GM19238 (cell line): ENCODE results near the gene SPC24.
"Not testable (repeated sequence)": the region's sequence is repeated elsewhere in the genome, so short reads cannot be mapped to it uniquely, and the experiment has no call there.

ENCODE experiments used
- DNase-seq: peaks from one replicate; pipeline ENCODE4 v3.0.0; 2011; ENCODE audit warnings: low spot score; ENCODE audit not compliant: insufficient read length

Gene SPC24

DNA sequence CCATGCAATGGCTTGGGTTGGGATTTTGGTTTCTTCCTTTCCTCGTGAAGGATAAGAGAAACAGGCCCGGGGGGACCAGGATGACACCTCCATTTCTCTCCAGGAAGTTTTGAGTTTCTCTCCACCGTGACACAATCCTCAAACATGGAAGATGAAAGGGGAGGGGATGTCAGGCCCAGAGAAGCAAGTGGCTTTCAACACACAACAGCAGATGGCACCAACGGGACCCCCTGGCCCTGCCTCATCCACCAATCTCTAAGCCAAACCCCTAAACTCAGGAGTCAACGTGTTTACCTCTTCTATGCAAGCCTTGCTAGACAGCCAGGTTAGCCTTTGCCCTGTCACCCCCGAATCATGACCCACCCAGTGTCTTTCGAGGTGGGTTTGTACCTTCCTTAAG lies 24.1 kb downstream of the SPC24 start:
- no peak for DNase-seq

GRCh38 chr19:11130824-11131455 lies 24.6 kb downstream of the SPC24 start:
- peak; percentile 83 for DNase-seq

- DNase-seq: no peak
Measured at GRCh38 chr19:11127905-11128304, 27.7 kb downstream of the SPC24 start.

- peak; percentile 42 for DNase-seq
Measured at GRCh38 chr19:11125994-11126685, 29.4 kb downstream of the SPC24 start.

- DNase-seq: not testable (repeated sequence)
Measured at GRCh38 chr19:11124157-11124556, 31.4 kb downstream of the SPC24 start.

- no peak for DNase-seq
Measured at GRCh38 chr19:11123114-11123513, 32.5 kb downstream of the SPC24 start.

DNA sequence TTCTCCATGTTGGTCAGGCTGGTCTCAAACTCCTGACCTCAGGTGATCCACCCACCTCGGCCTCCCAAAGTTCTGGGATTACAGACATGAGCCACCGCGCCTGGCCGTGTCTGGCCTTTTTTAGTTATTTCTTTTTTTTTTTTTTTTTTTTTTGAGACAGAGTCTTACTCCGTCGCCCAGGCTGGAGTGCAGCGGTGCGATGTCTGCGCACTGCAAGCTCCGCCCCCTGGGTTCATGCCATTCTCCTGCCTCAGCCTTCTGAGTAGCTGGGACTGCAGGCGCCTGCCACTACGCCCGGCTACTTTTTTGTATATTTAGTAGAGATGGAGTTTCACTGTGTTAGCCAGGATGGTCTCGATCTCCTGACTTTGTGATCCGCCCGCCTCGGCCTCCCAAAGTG lies 33.6 kb downstream of the SPC24 start:
- DNase-seq: not testable (repeated sequence)

DNA sequence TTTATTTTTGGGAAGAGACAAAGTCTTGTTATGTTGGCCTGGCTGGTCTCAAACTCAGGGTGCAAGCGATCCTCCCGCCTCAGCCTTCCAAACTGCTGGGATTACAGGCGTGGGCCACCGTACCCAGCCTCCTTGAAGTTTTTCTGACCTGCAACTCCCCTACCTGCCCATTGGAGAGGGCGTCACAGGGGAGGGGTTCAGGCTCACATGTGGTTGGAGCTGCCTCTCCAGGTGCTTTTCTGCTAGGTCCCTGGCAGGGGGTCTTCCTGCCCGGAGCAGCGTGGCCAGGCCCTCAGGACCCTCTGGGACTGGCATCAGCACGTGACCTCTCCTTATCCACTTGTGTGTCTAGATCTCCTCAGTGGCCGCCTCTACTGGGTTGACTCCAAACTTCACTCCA lies 39.1 kb downstream of the SPC24 start:
- no peak for DNase-seq

DNA sequence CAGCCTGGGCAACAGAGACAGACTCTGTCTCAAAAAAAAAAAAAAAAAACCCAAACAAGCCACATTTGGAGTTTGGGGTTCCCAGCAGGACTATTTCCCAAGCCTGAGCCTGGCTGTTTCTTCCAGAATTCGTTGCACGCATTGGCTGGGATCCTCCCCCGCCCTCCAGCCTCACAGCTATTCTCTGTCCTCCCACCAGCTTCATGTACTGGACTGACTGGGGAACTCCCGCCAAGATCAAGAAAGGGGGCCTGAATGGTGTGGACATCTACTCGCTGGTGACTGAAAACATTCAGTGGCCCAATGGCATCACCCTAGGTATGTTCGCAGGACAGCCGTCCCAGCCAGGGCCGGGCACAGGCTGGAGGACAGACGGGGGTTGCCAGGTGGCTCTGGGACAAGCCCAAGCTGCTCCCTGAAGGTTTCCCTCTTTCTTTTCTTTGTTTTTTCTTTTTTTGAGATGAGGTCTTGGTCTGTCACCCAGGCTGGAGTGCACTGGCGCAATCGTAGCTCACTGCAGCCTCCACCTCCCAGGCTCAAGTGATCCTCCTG lies 39.6 kb downstream of the SPC24 start:
- DNase-seq: no peak

- no peak for DNase-seq
Measured at GRCh38 chr19:11115042-11115441, 40.5 kb downstream of the SPC24 start.

DNA sequence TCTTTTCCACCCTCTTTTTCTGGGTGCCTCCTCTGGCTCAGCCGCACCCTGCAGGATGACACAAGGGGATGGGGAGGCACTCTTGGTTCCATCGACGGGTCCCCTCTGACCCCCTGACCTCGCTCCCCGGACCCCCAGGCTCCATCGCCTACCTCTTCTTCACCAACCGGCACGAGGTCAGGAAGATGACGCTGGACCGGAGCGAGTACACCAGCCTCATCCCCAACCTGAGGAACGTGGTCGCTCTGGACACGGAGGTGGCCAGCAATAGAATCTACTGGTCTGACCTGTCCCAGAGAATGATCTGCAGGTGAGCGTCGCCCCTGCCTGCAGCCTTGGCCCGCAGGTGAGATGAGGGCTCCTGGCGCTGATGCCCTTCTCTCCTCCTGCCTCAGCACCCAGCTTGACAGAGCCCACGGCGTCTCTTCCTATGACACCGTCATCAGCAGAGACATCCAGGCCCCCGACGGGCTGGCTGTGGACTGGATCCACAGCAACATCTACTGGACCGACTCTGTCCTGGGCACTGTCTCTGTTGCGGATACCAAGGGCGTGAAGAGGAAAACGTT lies 42.4 kb downstream of the SPC24 start:
- DNase-seq: no peak

DNA sequence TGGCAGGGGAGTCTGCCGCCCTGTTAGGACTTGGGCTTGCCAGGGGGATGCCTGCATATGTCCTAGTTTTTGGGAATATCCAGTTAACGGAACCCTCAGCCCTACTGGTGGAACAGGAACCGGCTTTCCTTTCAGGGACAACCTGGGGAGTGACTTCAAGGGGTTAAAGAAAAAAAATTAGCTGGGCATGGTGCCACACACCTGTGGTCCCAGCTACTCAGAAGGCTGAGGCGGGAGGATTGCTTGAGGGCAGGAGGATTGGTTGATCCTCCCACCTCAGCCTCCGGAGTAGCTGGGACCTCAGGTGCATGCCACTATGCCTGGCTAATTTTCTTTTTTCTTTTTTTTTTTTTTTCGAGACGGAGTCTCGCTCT lies 43.8 kb downstream of the SPC24 start:
- no peak for DNase-seq

- DNase-seq: no peak
Measured at GRCh38 chr19:11111117-11111770, 44.3 kb downstream of the SPC24 start.

GRCh38 chr19:11108746-11109145 lies 46.8 kb downstream of the SPC24 start:
- no peak for DNase-seq

- DNase-seq: no peak
Measured at GRCh38 chr19:11106477-11106876, 49.1 kb downstream of the SPC24 start.

GRCh38 chr19:11105014-11105636 lies 50.5 kb downstream of the SPC24 start:
- DNase-seq: no peak

- DNase-seq: not testable (repeated sequence)
Measured at GRCh38 chr19:11103667-11104066, 51.9 kb downstream of the SPC24 start.

DNA sequence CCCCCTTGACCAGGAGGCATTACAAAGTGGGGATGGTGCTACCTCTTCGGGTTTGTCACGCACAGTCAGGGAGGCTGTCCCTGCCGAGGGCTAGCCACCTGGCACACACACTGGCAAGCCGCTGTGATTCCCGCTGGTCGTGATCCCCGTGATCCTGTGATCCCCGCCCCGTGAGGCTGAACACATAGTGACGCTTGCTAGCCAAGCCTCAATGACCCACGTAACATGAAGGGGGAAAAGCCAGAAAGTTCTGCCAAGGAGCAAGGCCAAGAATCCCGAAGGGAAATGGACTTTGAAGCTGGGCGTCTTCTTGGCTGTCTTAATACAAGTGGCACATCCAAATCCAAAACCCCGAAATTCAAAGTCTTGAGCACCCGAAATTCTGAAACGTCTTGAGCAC lies 52.6 kb downstream of the SPC24 start:
- DNase-seq: no peak

- no peak for DNase-seq
Measured at GRCh38 chr19:11101057-11101456, 54.5 kb downstream of the SPC24 start.

GRCh38 chr19:11100049-11100448 lies 55.5 kb downstream of the SPC24 start:
- DNase-seq: no peak

- DNase-seq: no peak
Measured at GRCh38 chr19:11098861-11099260, 56.7 kb downstream of the SPC24 start.

DNA sequence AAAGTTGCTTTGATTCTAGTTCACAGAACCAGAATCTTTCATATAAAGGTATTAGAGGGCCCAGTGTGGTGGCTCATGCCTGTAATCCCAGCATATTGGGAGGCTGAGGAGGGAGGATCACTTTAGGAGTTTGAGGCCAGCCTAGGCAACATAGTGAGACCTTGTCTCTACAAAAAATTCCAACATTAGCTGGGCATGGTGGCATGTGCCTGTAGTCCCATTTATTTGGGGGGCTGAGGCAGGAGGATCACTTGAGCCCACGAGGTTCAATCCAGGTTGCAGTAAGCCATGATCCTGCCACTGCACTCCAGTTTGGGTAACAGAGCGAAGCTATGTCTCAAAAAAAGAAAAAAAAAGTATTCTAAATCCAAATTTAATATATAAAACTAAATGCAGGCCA lies 57.3 kb downstream of the SPC24 start:
- DNase-seq: no peak
